KBM-7 (cell line): ENCODE results near the gene TMEM107.

Source experiments
- DNase-seq: peaks from one replicate; pipeline ENCODE4 v3.0.0-alpha.2; 2015
- in situ Hi-C: fragments of 300-500 bp; cut with MboI; formaldehyde crosslinking; loops from 2 replicates; pipeline ENCODE4 v1.14.3; 2020; ENCODE audit warnings: low sequenced_read_pairs, low pct_unique_long_range_greater_than_20kb, mixed read lengths

The TMEM107 gene

GRCh38 chr17:8164815-8165131, 11.4 kb downstream of the TMEM107 start:
- in situ Hi-C loops: no loop called here
- no peak for DNase-seq

GRCh38 chr17:8163978-8164814, 12.0 kb downstream of the TMEM107 start:
- in situ Hi-C loops: no loop called here
- DNase-seq: peak; percentile 93

GRCh38 chr17:8162997-8163977, 12.9 kb downstream of the TMEM107 start:
- DNase-seq: no peak

GRCh38 chr17:8162233-8162996, 13.8 kb downstream of the TMEM107 start, which contains the start of gene VAMP2:
Gene VAMP2, minus strand, starts transcription at chr17:8162948. Its CDS starts 69 bp downstream, at chr17:8162879.
- no peak for DNase-seq
- in situ Hi-C loops: no loop called here

More at GRCh38 chr17:8162997-8163977, 12.9 kb downstream of the TMEM107 start:
- in situ Hi-C loops: no loop called here

GRCh38 chr17:8161289-8162232, 14.6 kb downstream of the TMEM107 start:
- in situ Hi-C loops: no loop called here

GRCh38 chr17:8160741-8161221, 15.4 kb downstream of the TMEM107 start:
- in situ Hi-C loops: no loop called here
- no peak for DNase-seq

More at GRCh38 chr17:8161289-8162232, 14.6 kb downstream of the TMEM107 start:
- DNase-seq: no peak

- in situ Hi-C loops: no loop called here
Measured at GRCh38 chr17:8160224-8160577, 16.0 kb downstream of the TMEM107 start.

GRCh38 chr17:8159459-8160223, 16.5 kb downstream of the TMEM107 start:
- in situ Hi-C loops: no loop called here
- no peak for DNase-seq

More at GRCh38 chr17:8160224-8160577, 16.0 kb downstream of the TMEM107 start:
- DNase-seq: no peak

GRCh38 chr17:8159032-8159400, 17.2 kb downstream of the TMEM107 start:
- DNase-seq: no peak
- in situ Hi-C loops: no loop called here

- peak; percentile 90 for DNase-seq
- in situ Hi-C loops: no loop called here
Measured at GRCh38 chr17:8158267-8159031, 17.7 kb downstream of the TMEM107 start.

- DNase-seq: peak; percentile 100
- in situ Hi-C loops: no loop called here
Measured at GRCh38 chr17:8156246-8156992, 19.8 kb downstream of the TMEM107 start.

- no peak for DNase-seq
- in situ Hi-C loops: no loop called here
Measured at GRCh38 chr17:8155996-8156245, 20.3 kb downstream of the TMEM107 start.

GRCh38 chr17:8155231-8155995, 20.8 kb downstream of the TMEM107 start:
- in situ Hi-C loops: no loop called here
- DNase-seq: no peak

- DNase-seq: no peak
- in situ Hi-C loops: no loop called here
Measured at GRCh38 chr17:8154608-8155155, 21.5 kb downstream of the TMEM107 start.

GRCh38 chr17:8153957-8154607, 22.1 kb downstream of the TMEM107 start:
- in situ Hi-C loops: no loop called here
- peak; percentile 96 for DNase-seq
